Activated naive CD8-positive, alpha-beta T cell treated with anti-CD3 and anti-CD28 coated beads for 36 hours (primary cell): ENCODE measurements around the gene TIMM22. TPM values are rescaled to one million over a fixed set of nuclear protein-coding genes. Genes with fewer than 3 reads are reported as not detected.
"Not testable (repeated sequence)": the region's sequence is repeated elsewhere in the genome, so short reads cannot be mapped to it uniquely, and the experiment has no call there.

ENCODE experiments used
- DNase-seq: peaks from one replicate; pipeline ENCODE4 v3.0.0; 2021
- H3K27ac Mint-ChIP-seq: one replicate; pipeline ENCODE4 v1.8.0; 2022; ENCODE audit warnings: mild to moderate bottlenecking, moderate library complexity, mixed read lengths
- H3K27me3 Mint-ChIP-seq: one replicate; pipeline ENCODE4 v1.8.0; 2022; ENCODE audit warnings: mild to moderate bottlenecking, mixed read lengths
- H3K36me3 Mint-ChIP-seq: one replicate; pipeline ENCODE4 v1.8.0; 2021; ENCODE audit warnings: mild to moderate bottlenecking, mixed read lengths
- H3K4me1 Mint-ChIP-seq: one replicate; pipeline ENCODE4 v1.8.0; 2021; ENCODE audit warnings: mixed read lengths
- H3K4me3 Mint-ChIP-seq: one replicate; pipeline ENCODE4 v1.8.0; 2022; ENCODE audit warnings: mild to moderate bottlenecking, moderate library complexity, mixed read lengths
- H3K9me3 Mint-ChIP-seq: one replicate; pipeline ENCODE4 v1.8.0; 2022; ENCODE audit warnings: mixed read lengths
- total RNA-seq, 2 experiments: library from RNA; stranded (reverse); gene quantifications; one replicate each; pipeline ENCODE4 v1.2.3, GENCODE V29; 2021

Gene TIMM22
- 10 to 100 TPM; 15.4 to 16.9 TPM for total RNA-seq

GRCh38 chr17:996554-997344, at the start of gene TIMM22:
Gene TIMM22 (plus strand): TSS chr17:997129. CDS start chr17:997143, 14 bp downstream.
- H3K36me3 Mint-ChIP-seq, result peaks cover 13% of the 10 kb centered on the region
- H3K9me3 Mint-ChIP-seq, result peaks cover 20% of the 10 kb centered on the region
- peak within 1 kb of the TSS; percentile 99 for H3K27ac Mint-ChIP-seq
- H3K4me1 Mint-ChIP-seq, result peaks cover 19% of the 10 kb centered on the region
- peak within 1 kb of the TSS; percentile 95 for H3K4me3 Mint-ChIP-seq
- DNase-seq, result peak; percentile 94
- H3K27me3 Mint-ChIP-seq, result no peaks in the 10 kb centered on the region

DNA sequence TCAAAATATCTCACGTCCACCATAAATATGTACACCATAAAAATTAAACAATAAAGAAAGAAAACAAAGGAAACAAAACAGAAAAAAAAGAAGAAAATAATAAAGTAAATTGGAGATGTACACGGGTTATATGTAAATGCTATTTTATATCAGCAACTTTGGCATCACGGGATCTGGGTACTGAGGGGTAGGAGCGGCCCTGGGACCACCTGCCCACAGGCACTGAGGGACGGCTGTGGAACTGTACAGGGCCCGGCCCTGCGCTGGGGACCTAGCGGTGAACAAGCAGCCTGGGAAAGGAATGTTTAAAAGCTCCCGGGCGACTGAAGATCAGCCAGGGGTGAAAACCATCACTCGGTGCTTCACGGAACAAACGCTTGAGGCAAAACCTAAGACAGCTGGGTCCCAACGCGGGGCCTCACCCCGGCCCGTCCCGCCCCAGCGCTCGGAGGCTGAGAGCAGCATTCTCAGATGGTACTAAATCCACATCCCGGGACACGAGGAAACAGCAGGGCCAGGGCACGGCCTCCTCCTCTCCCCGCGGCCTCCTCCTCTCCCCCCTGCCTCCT, 48.6 kb upstream of the TIMM22 start:
- no peak overlapping the region for H3K4me3 Mint-ChIP-seq
- H3K27ac Mint-ChIP-seq, result no peak overlapping the region
- peaks cover 19% of the 10 kb centered on the region for H3K27me3 Mint-ChIP-seq
- H3K9me3 Mint-ChIP-seq, result no peaks in the 10 kb centered on the region
- no peak for DNase-seq
- no peaks in the 10 kb centered on the region for H3K36me3 Mint-ChIP-seq
- H3K4me1 Mint-ChIP-seq, result no peaks in the 10 kb centered on the region

GRCh38 chr17:949623-950303, 47.2 kb upstream of the TIMM22 start:
- H3K36me3 Mint-ChIP-seq, result no peaks in the 10 kb centered on the region
- H3K9me3 Mint-ChIP-seq, result no peaks in the 10 kb centered on the region
- H3K27me3 Mint-ChIP-seq, result peaks cover 19% of the 10 kb centered on the region
- no peak overlapping the region for H3K4me3 Mint-ChIP-seq
- no peaks in the 10 kb centered on the region for H3K4me1 Mint-ChIP-seq
- H3K27ac Mint-ChIP-seq, result no peak overlapping the region
- DNase-seq, result no peak

DNA sequence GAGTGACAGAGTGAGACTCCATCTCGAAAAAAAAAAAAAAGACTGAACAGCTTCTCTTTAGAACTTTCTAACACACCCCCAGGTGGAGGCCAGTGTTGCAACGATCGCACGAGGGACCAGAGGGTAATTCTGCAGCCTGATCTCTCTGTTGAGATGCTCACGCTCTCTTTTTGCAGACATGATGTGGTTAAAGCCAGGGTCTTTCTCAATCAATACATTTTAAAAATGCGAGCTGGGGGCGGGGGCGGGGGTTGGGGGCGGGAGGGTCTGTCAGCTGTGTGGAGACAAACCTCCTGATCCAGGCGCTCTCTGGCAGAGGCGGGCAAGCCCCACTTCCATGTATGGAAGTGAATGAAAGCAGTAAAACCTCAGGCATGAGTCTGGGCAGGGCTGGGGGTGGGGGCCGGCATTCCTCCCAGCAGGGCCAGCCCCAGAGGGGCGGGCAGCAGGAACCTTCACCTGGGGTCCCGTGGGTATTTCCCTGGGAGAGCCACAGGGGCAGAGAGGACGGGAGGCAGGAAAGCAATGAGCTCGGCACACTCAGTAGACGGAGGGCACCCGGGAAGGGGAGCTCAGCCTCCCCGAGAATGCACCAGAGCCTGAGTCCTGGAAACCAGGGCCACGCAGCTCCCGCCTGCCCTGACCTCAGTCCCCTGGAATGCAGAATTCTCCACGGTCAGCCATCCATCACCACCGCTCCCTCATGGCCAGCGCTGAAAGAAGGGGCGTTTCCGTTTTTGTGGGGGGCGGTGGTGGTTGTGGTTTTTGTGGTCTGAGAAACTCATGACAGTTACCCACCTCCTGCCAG, 45.4 kb upstream of the TIMM22 start:
- Mint-ChIP-seq H3K27me3 (peaks cover 19% of the 10 kb centered on the region), H3K36me3 (no peaks in the 10 kb centered on the region)
- DNase-seq, result no peak

DNA sequence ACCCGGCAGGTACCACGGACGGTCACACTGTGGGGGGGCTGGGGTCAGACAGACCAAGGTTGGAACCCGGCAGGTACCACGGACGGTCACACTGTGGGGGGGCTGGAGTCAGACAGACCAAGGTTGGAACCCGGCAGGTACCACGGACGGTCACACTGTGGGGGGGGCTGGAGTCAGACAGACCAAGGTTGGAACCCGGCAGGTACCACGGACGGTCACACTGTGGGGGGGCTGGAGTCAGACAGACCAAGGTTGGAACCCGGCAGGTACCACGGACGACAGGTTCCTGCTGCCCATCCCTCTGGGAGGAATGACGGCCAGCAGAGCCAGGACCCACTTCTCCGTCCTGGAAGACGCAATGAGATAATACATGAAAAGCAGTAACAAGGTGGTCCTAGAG, 44.3 kb upstream of the TIMM22 start:
- not testable (repeated sequence) for H3K27ac Mint-ChIP-seq, H3K4me3 Mint-ChIP-seq, H3K36me3 Mint-ChIP-seq, DNase-seq, H3K4me1 Mint-ChIP-seq, H3K9me3 Mint-ChIP-seq
- H3K27me3 Mint-ChIP-seq, result peaks cover 23% of the 10 kb centered on the region

More for the DNA sequence above, 45.4 kb upstream of the TIMM22 start:
- Mint-ChIP-seq H3K27ac (no peak overlapping the region), H3K4me1 (no peaks in the 10 kb centered on the region), H3K9me3 (no peaks in the 10 kb centered on the region), H3K4me3 (no peak overlapping the region)

GRCh38 chr17:953767-954166, 43.2 kb upstream of the TIMM22 start:
- Mint-ChIP-seq H3K4me1 (no peaks in the 10 kb centered on the region), H3K27ac (no peak overlapping the region), H3K4me3 (no peak overlapping the region), H3K36me3 (no peaks in the 10 kb centered on the region), H3K27me3 (peaks cover 29% of the 10 kb centered on the region), H3K9me3 (no peaks in the 10 kb centered on the region)
- no peak for DNase-seq

GRCh38 chr17:954431-955164, 42.3 kb upstream of the TIMM22 start:
- peaks cover 29% of the 10 kb centered on the region for H3K27me3 Mint-ChIP-seq
- no peaks in the 10 kb centered on the region for H3K9me3 Mint-ChIP-seq
- no peak overlapping the region for H3K4me3 Mint-ChIP-seq
- H3K36me3 Mint-ChIP-seq, result no peaks in the 10 kb centered on the region
- DNase-seq, result no peak
- H3K4me1 Mint-ChIP-seq, result no peaks in the 10 kb centered on the region
- H3K27ac Mint-ChIP-seq, result no peak overlapping the region

DNA sequence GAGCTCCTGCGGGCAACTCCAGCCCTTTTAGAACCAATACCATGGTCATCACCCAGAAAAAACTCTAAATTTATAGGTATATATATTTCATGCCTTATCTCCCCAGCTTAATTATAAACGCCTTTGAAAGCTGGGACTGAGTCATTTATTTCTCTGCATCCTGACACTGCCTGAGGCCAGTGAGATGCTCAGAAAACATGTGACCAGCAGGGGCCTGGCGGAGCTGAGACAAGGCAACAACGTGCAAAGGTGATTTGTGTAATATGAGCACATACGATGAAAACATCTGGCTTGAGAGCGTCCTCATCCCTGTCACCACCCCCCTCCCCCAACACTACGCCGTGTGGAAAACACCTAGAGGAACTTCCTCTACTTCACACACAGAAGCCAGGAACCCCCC, 40.0 kb upstream of the TIMM22 start:
- no peaks in the 10 kb centered on the region for H3K9me3 Mint-ChIP-seq

GRCh38 chr17:957856-958421, 39.0 kb upstream of the TIMM22 start:
- Mint-ChIP-seq H3K9me3 (no peaks in the 10 kb centered on the region), H3K27me3 (peaks cover 14% of the 10 kb centered on the region), H3K4me1 (no peaks in the 10 kb centered on the region), H3K27ac (no peak overlapping the region), H3K4me3 (no peak overlapping the region), H3K36me3 (no peaks in the 10 kb centered on the region)
- no peak for DNase-seq

More for the DNA sequence above, 40.0 kb upstream of the TIMM22 start:
- DNase-seq, result no peak
- Mint-ChIP-seq H3K27ac (no peak overlapping the region), H3K27me3 (peaks cover 16% of the 10 kb centered on the region), H3K4me1 (no peaks in the 10 kb centered on the region), H3K36me3 (no peaks in the 10 kb centered on the region), H3K4me3 (no peak overlapping the region)

GRCh38 chr17:958712-959451, 38.0 kb upstream of the TIMM22 start:
- H3K27me3 Mint-ChIP-seq, result peaks cover 15% of the 10 kb centered on the region
- no peak for DNase-seq
- H3K27ac Mint-ChIP-seq, result no peak overlapping the region
- no peak overlapping the region for H3K4me3 Mint-ChIP-seq
- no peaks in the 10 kb centered on the region for H3K4me1 Mint-ChIP-seq
- no peaks in the 10 kb centered on the region for H3K36me3 Mint-ChIP-seq
- H3K9me3 Mint-ChIP-seq, result no peaks in the 10 kb centered on the region

DNA sequence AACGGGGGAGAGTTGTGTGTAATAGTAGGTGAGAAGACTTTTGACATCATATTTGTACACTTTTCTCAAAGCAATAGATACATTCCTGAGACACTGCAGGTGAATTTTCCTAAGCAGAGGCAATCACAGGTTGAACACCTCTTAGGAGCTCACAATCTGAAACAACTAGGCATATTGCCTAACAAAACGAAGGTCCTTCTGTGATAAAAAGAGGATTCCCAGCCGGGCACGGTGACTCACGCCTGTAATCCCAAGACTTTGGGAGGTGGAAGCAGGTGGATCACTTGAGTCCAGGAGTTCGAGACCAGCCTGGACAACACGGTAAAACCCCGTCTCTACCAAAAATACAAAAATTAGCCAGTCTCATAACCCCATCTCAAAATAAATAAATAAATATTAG, 34.8 kb upstream of the TIMM22 start:
- Mint-ChIP-seq H3K9me3 (no peaks in the 10 kb centered on the region), H3K4me3 (no peak overlapping the region)

GRCh38 chr17:962670-963069, 34.3 kb upstream of the TIMM22 start:
- no peaks in the 10 kb centered on the region for H3K4me1 Mint-ChIP-seq
- peaks cover 29% of the 10 kb centered on the region for H3K27me3 Mint-ChIP-seq
- no peaks in the 10 kb centered on the region for H3K9me3 Mint-ChIP-seq
- DNase-seq, result no peak
- H3K4me3 Mint-ChIP-seq, result no peak overlapping the region
- no peaks in the 10 kb centered on the region for H3K36me3 Mint-ChIP-seq
- no peak overlapping the region for H3K27ac Mint-ChIP-seq

More for the DNA sequence above, 34.8 kb upstream of the TIMM22 start:
- Mint-ChIP-seq H3K4me1 (no peaks in the 10 kb centered on the region), H3K27me3 (peaks cover 28% of the 10 kb centered on the region), H3K27ac (no peak overlapping the region), H3K36me3 (no peaks in the 10 kb centered on the region)
- no peak for DNase-seq

- peaks cover 2% of the 10 kb centered on the region for H3K4me1 Mint-ChIP-seq
- H3K27ac Mint-ChIP-seq, result no peak overlapping the region
- no peak for DNase-seq
- H3K4me3 Mint-ChIP-seq, result no peak overlapping the region
- no peaks in the 10 kb centered on the region for H3K36me3 Mint-ChIP-seq
- H3K9me3 Mint-ChIP-seq, result no peaks in the 10 kb centered on the region
- H3K27me3 Mint-ChIP-seq, result peaks cover 46% of the 10 kb centered on the region
These were observed 32.1 kb upstream of the TIMM22 start for GRCh38 chr17:964876-965275.
